ENCODE data around the gene ENDOV.

DNA sequence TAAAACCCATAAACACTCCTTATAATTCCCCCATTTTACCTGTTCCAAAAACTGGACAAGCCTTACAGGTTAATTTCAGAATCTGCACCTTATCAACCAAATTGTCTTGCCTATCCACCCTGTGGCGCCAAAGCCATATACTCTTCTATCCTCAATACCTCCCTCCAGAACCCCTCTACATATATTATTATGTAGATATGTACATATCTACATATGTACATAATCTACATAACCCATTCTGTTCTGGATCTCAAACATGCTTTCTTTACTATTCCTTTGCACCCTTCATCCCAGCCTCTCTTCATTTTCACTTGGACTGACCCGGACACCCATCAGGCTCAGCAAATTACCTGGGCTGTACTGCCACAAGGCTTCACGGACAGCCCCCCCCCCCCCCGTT lies 12.0 kb upstream of the ENDOV start:
- TF ChIP-seq POLR2AphosphoS5 (IDR thresholded peaks at IDR 0.05; ENCODE audit: low read depth, low read length) (no peak), POLR2A (IDR thresholded peaks at IDR 0.05; ENCODE audit: borderline replicate concordance, extremely low read depth, insufficient read depth, insufficient read length) (no peak), EZH2phosphoT487 (IDR thresholded peaks at IDR 0.05; ENCODE audit: borderline replicate concordance) (no peak), SP1 (IDR thresholded peaks at IDR 0.05; ENCODE audit: low read depth) (no peak), YY1 (IDR thresholded peaks at IDR 0.05; ENCODE audit: extremely low read depth, insufficient replicate concordance, low read depth, low read length) (no peak), ZFX (IDR thresholded peaks at IDR 0.05) (no peak), SIN3A (IDR thresholded peaks at IDR 0.05; ENCODE audit: low read depth) (no peak), EZH2 (IDR thresholded peaks at IDR 0.05) (no peak), ZNF274 (IDR thresholded peaks at IDR 0.05; ENCODE audit: low read depth, low read length) (no peak), EGR1 (IDR thresholded peaks at IDR 0.05; ENCODE audit: low read depth) (no peak)
- TF ChIP-seq, protein P1, sequence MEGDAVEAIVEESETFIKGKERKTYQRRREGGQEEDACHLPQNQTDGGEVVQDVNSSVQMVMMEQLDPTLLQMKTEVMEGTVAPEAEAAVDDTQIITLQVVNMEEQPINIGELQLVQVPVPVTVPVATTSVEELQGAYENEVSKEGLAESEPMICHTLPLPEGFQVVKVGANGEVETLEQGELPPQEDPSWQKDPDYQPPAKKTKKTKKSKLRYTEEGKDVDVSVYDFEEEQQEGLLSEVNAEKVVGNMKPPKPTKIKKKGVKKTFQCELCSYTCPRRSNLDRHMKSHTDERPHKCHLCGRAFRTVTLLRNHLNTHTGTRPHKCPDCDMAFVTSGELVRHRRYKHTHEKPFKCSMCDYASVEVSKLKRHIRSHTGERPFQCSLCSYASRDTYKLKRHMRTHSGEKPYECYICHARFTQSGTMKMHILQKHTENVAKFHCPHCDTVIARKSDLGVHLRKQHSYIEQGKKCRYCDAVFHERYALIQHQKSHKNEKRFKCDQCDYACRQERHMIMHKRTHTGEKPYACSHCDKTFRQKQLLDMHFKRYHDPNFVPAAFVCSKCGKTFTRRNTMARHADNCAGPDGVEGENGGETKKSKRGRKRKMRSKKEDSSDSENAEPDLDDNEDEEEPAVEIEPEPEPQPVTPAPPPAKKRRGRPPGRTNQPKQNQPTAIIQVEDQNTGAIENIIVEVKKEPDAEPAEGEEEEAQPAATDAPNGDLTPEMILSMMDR (IDR thresholded peaks at IDR 0.05 in 2 of 3, conservative IDR thresholded peaks at IDR 0.05 in 1 of 3; ENCODE audit: borderline replicate concordance in 1 of 3, insufficient read depth in 1 of 3, low read depth in 2 of 3, low read length in 2 of 3): no peak
- TF ChIP-seq, protein P2, sequence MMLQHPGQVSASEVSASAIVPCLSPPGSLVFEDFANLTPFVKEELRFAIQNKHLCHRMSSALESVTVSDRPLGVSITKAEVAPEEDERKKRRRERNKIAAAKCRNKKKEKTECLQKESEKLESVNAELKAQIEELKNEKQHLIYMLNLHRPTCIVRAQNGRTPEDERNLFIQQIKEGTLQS (IDR thresholded peaks at IDR 0.05): no peak
- TF ChIP-seq, protein P3, sequence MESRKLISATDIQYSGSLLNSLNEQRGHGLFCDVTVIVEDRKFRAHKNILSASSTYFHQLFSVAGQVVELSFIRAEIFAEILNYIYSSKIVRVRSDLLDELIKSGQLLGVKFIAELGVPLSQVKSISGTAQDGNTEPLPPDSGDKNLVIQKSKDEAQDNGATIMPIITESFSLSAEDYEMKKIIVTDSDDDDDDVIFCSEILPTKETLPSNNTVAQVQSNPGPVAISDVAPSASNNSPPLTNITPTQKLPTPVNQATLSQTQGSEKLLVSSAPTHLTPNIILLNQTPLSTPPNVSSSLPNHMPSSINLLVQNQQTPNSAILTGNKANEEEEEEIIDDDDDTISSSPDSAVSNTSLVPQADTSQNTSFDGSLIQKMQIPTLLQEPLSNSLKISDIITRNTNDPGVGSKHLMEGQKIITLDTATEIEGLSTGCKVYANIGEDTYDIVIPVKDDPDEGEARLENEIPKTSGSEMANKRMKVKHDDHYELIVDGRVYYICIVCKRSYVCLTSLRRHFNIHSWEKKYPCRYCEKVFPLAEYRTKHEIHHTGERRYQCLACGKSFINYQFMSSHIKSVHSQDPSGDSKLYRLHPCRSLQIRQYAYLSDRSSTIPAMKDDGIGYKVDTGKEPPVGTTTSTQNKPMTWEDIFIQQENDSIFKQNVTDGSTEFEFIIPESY (IDR thresholded peaks at IDR 0.05; ENCODE audit: extremely low read depth, insufficient replicate concordance, low read length): no peak

Measured in HCT116 (cell line).